K562 (cell line): ENCODE data around the gene SERTAD2. TPM values are rescaled to one million over a fixed set of nuclear protein-coding genes. Genes with fewer than 3 reads are reported as not detected.

ENCODE experiments used
- ATAC-seq: fragments of 200-7000 bp; cut with Tn5 transposase; 3 replicates; pipeline ENCODE4 v1.9.1; 2020; ENCODE audit warnings: moderate library complexity
- BruUV-seq: library from RNA; stranded (reverse); fragments of 400-500 nt; replicated peaks from 2 replicates; lab custom pipeline; 2021; lab: Mats Ljungman, UMichigan
- CTCF ChIA-PET: fragments of 300-600 bp; formaldehyde crosslinking; extraction: SDS; loops from one replicate; lab custom pipeline; 2021; ENCODE audit warnings: low intra/inter-chr PET ratio; lab: Yijun Ruan, JAX
- POLR2A ChIA-PET: fragments of 300-600, 350-650 bp; sonication (Branson Sonifier 250); formaldehyde crosslinking; extraction: SDS; loops from one replicate; lab custom pipeline; 2021; ENCODE audit warnings: antibody characterized with exemption, inconsistent platforms; lab: Yijun Ruan, JAX
- DNase-seq, 4 experiments: peaks; one replicate each; pipeline versions ENCODE4 v3.0.0 to v3.0.0-alpha.2; 2011 to 2018; ENCODE audit warnings: low spot score in 3 of 4, mixed read lengths in 3 of 4; ENCODE audit errors: extremely low read depth in 1 of 4
- FAIRE-seq: peaks from 2 replicates; lab custom pipeline; 2011; peaks lifted over from hg19 to GRCh38; lab: Jason Lieb, UNC
- H2AFZ ChIP-seq: 2 replicates; pipeline ENCODE4 v1.6.0; 2011; ENCODE audit warnings: low read depth, low read length, control low read depth, inconsistent platforms
- H3K27ac ChIP-seq: fragments of 200-600 bp; 3 replicates; pipeline ENCODE4 v1.8.0; 2011; ENCODE audit warnings: low read depth, mild to moderate bottlenecking, control low read depth, inconsistent platforms, low read length, moderate library complexity, mixed read lengths; ENCODE audit errors: extremely low read depth
- H3K27me3 ChIP-seq, 2 experiments: fragments of 300-600 bp in 1 of 2; 2 replicates in 1 of 2; 3 replicates in 1 of 2; pipeline versions ENCODE4 v1.6.0 to v1.8.0; 2011; ENCODE audit warnings: inconsistent platforms in 2 of 2, low read length in 2 of 2, mild to moderate bottlenecking in 1 of 2, mixed read lengths in 1 of 2, moderate library complexity in 1 of 2; ENCODE audit not compliant: control insufficient read depth in 2 of 2, insufficient read depth in 2 of 2
- H3K36me3 ChIP-seq: fragments of 300-600 bp; 3 replicates; pipeline ENCODE4 v1.8.0; 2011; ENCODE audit warnings: mild to moderate bottlenecking, low read length, inconsistent platforms; ENCODE audit not compliant: control insufficient read depth, insufficient read depth
- H3K4me1 ChIP-seq, 2 experiments: fragments of 200-600 bp in 1 of 2; replicated peaks in 1 of 2; 2 replicates in 1 of 2; 3 replicates in 1 of 2; pipeline versions ENCODE4 v1.5.1 to v1.8.0; 2011; ENCODE audit warnings: inconsistent platforms in 2 of 2, low read length in 2 of 2, mild to moderate bottlenecking in 1 of 2, mixed read lengths in 1 of 2, moderate library complexity in 1 of 2; ENCODE audit not compliant: control insufficient read depth in 2 of 2, insufficient read depth in 2 of 2
- H3K4me2 ChIP-seq: 2 replicates; pipeline ENCODE4 v1.6.1; 2011; ENCODE audit warnings: low read length, control low read depth, inconsistent platforms, mixed read lengths; ENCODE audit not compliant: insufficient read depth
- H3K4me3 ChIP-seq: fragments of 200-600 bp; sonication (generic), shearing (Covaris generic); 2 replicates; pipeline ENCODE4 v1.5.1; 2016; ENCODE audit warnings: control low read depth, inconsistent platforms
- H3K79me2 ChIP-seq: fragments of 200-600 bp; 3 replicates; pipeline ENCODE4 v1.8.0; 2011; ENCODE audit warnings: low read length, inconsistent platforms; ENCODE audit not compliant: control insufficient read depth, insufficient read depth
- H3K9ac ChIP-seq, 2 experiments: 2 replicates each; pipeline versions ENCODE4 v1.6.0 to v1.6.1; 2011; ENCODE audit warnings: low read depth in 2 of 2, low read length in 2 of 2, control low read depth in 1 of 2, inconsistent platforms in 1 of 2, mild to moderate bottlenecking in 1 of 2, mixed read lengths in 1 of 2; ENCODE audit not compliant: insufficient read depth in 1 of 2
- H3K9me1 ChIP-seq: one replicate; pipeline ENCODE4 v1.6.0; 2011; ENCODE audit warnings: inconsistent platforms, mild to moderate bottlenecking, low read length, moderate library complexity; ENCODE audit not compliant: control insufficient read depth, insufficient read depth
- H3K9me3 ChIP-seq: replicated peaks from 2 replicates; pipeline ENCODE4 v1.5.1; 2011; ENCODE audit warnings: low read depth, low read length, inconsistent platforms; ENCODE audit not compliant: control insufficient read depth, insufficient read depth
- H4K20me1 ChIP-seq: replicated peaks from 2 replicates; pipeline ENCODE4 v1.6.1; 2011; ENCODE audit warnings: low read length, inconsistent platforms, mixed read lengths; ENCODE audit not compliant: control insufficient read depth, insufficient read depth
- DPF2 ChIP-seq: fragments of 450-650 bp; IDR thresholded peaks from 2 replicates; pipeline ENCODE4 v1.6.1; 2016
- EZH2 ChIP-seq: IDR thresholded peaks from 2 replicates; pipeline ENCODE4 v1.6.1; 2012; ENCODE audit warnings: low read depth, mild to moderate bottlenecking, inconsistent platforms, low read length, borderline replicate concordance
- HES1 ChIP-seq: fragments of 450-650 bp; IDR thresholded peaks from 2 replicates; pipeline ENCODE4 v1.6.1; 2016; ENCODE audit warnings: low read depth, mild to moderate bottlenecking, moderate library complexity
- IRF1 ChIP-seq: sonication (generic); formaldehyde crosslinking; IDR thresholded peaks from 2 replicates; pipeline ENCODE4 v1.8.0; 2022; ENCODE audit warnings: missing genetic modification reagents, mild to moderate bottlenecking, borderline replicate concordance
- MTA2 ChIP-seq: fragments of 450-650 bp; IDR thresholded peaks from 2 replicates; pipeline ENCODE4 v1.6.1; 2016; ENCODE audit warnings: low read depth
- NCOA2 ChIP-seq, 2 experiments: fragments of 450-650 bp; IDR thresholded peaks; 2 replicates each; pipeline ENCODE4 v1.6.1; 2018; ENCODE audit warnings: mild to moderate bottlenecking in 2 of 2, moderate library complexity in 1 of 2; ENCODE audit not compliant: partially characterized antibody in 2 of 2
- SMC3 ChIP-seq: conservative IDR thresholded peaks from 2 replicates; pipeline ENCODE4 v1.6.1; 2011; ENCODE audit warnings: low read depth, low read length, improper control_type of control experiment; ENCODE audit not compliant: insufficient read depth
- ZNF507 ChIP-seq: conservative IDR thresholded peaks from 2 replicates; pipeline ENCODE4 v1.6.1; 2017; ENCODE audit warnings: missing genetic modification characterization, missing compliant biosample characterization
- ZNF551 ChIP-seq: fragments of 250-450 bp; sonication (Bioruptor Pico); IDR thresholded peaks from 2 replicates; pipeline ENCODE4 v1.5.0; 2021; ENCODE audit warnings: mild to moderate bottlenecking, moderate library complexity
- WGBS: fragments of 100-300 bp; shearing (Covaris generic); methylation state at CpG from one replicate; pipeline ENCODE4 v1.1.6; 2016; ENCODE audit warnings: low coverage, mixed read lengths; ENCODE audit not compliant: insufficient coverage; ENCODE audit errors: missing lambda C conversion rate; 5-methylcytosine and 5-hydroxymethylcytosine counted together
- in situ Hi-C: fragments of 300-500 bp; cut with MboI; formaldehyde crosslinking; loops from 4 replicates; pipeline ENCODE4 v1.15.0; 2018; ENCODE audit warnings: inconsistent platforms, mixed read lengths
- intact Hi-C: fragments of 100-400 bp; cut with micrococcal nuclease; formaldehyde crosslinking; loops from 2 replicates; pipeline ENCODE4 v1.14.2; 2022
- polyA plus RNA-seq, 8 experiments: library from polyadenylated mRNA; depleted of rRNA in 4 of 8; stranded (reverse) in 5 of 8; unstranded in 3 of 8; fragments of >200 nt; fragmentation: Nextera tagmentation in 2 of 8; fragmentation: Illumina TruSeq in 1 of 8; extraction: Ambion mirVana in 2 of 8; extraction: Trizol in 1 of 8; gene quantifications; 2 replicates each; pipeline versions ENCODE4 v1.2.1 to v1.2.3, GENCODE V29; 2011 to 2014; ENCODE audit warnings: inconsistent platforms in 1 of 8, missing spikeins in 1 of 8
- total RNA-seq, 7 experiments: library from RNA; depleted of rRNA in 6 of 7; stranded (reverse); fragments of >200 nt in 6 of 7; fragmentation: Illumina TruSeq in 2 of 7; extraction: Trizol in 2 of 7; gene quantifications; 2 replicates each; pipeline versions ENCODE4 v1.2.1 to v1.2.3, GENCODE V29; 2011 to 2021; ENCODE audit warnings: low replicate concordance in 1 of 7
- TF ChIP-seq, protein P1 (sequence below): sonication (generic); formaldehyde crosslinking; IDR thresholded peaks from 2 replicates; pipeline ENCODE4 v1.8.0; 2023; ENCODE audit warnings: mild to moderate bottlenecking, missing genetic modification reagents
- TF ChIP-seq, protein P2 (sequence below): fragments of 250-450 bp; sonication (Bioruptor Pico); IDR thresholded peaks from 2 replicates; pipeline ENCODE4 v1.8.0; 2022; ENCODE audit warnings: moderate library complexity, mild to moderate bottlenecking, inconsistent platforms
- TF ChIP-seq, protein P3 (sequence below): fragments of 250-450 bp; sonication (Bioruptor Pico); IDR thresholded peaks from 2 replicates; pipeline ENCODE4 v1.5.0; 2021; ENCODE audit warnings: mild to moderate bottlenecking, moderate library complexity

SERTAD2 gene
- total and polyA plus RNA-seq, 9 of the 15 experiments (the other 6 are each of a cell fraction or from before 2014, with no cell fraction given), result 3.0 to 12.5 (median 6.1) TPM

- TSS peak; percentile 45 for BruUV-seq
- POLR2A ChIA-PET, result interaction anchor here (0.5 to 4.7 kb wide), 22 partner anchors 8 to 1141 kb away, joined by 3 to 32 read pairs (median 4); partner anchors contain the start of gene AFTPH
- H3K4me1 ChIP-seq, result peaks cover 12 to 48% of the 10 kb centered on the region in 2 experiments
- peak; percentile 14; the same call in 1 of the 2 replicates for TF ChIP-seq HES1
- no peak for TF ChIP-seq SMC3
- peak; percentile 24; the same call in 1 of the 2 replicates for TF ChIP-seq DPF2
- TF ChIP-seq, protein P1, sequence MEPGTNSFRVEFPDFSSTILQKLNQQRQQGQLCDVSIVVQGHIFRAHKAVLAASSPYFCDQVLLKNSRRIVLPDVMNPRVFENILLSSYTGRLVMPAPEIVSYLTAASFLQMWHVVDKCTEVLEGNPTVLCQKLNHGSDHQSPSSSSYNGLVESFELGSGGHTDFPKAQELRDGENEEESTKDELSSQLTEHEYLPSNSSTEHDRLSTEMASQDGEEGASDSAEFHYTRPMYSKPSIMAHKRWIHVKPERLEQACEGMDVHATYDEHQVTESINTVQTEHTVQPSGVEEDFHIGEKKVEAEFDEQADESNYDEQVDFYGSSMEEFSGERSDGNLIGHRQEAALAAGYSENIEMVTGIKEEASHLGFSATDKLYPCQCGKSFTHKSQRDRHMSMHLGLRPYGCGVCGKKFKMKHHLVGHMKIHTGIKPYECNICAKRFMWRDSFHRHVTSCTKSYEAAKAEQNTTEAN (CRISPR knock-in tag), result no peak
- TF ChIP-seq ZNF551 (CRISPR knock-in tag), result no peak
- no peak for TF ChIP-seq EZH2
- TF ChIP-seq, protein P2, sequence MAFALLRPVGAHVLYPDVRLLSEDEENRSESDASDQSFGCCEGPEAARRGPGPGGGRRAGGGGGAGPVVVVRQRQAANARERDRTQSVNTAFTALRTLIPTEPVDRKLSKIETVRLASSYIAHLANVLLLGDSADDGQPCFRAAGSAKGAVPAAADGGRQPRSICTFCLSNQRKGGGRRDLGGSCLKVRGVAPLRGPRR (CRISPR knock-in tag), result no peak
- TF ChIP-seq, protein P3, sequence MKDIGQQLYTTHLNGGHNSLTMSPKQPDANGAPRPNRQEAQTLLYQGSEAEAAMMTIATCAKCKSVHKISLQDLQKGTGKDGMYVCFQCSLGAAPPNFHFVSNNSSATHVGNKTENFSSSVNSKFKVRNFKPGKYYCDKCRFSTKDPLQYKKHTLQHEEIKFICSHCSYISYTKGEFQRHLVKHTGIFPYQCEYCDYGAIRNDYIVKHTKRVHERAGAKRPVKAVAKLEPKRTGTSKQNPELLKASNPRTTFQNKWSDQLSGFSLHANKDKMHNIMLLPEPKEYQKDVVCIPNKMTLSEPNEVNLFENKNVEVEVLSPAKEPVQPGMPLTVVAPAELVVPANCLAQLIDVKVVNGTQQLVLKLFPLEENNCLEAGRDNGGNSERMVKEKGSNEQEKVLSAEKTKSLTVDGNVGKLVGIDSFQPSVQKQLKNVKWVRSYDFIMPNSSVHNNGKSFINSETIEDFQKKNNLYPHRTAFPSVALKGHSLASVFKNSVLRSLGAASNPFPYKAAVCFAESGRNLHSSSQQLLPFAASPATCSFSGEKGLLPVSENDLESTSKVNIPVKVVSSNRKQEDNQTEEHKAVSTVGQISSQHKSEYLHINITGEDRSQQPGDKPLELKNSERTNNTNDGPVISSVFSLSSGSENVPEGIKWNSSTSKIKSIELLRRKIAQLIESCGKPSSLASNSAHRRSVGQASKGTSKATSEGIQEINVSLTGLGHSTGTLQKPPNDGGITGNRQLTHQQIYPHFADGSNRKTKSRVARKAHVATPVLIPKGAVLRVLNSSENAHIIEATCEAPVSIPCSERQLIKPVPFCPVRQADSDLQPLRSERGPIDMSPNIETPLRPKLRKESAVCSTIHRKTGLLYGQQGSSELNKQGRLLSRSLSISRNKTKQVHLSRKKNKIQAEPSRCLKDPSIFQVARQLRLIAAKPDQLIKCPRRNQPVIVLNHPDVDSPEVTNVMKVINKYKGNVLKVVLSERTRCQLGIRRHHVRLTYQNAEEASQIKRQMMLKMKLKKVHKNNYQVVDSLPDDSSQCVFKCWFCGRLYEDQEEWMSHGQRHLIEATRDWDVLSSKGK (CRISPR knock-in tag), result no peak
- no peak for TF ChIP-seq MTA2
- TF ChIP-seq ZNF507 (tag), result no peak
- TF ChIP-seq NCOA2 (IDR thresholded peaks at IDR 0.05; ENCODE audit: partially characterized antibody in 2 of 2), result no peak
- TF ChIP-seq IRF1 (CRISPR knock-in tag), result no peak
These were observed 1.2 kb downstream of the SERTAD2 start for GRCh38 chr2:64652231-64653108.

More at GRCh38 chr2:64652231-64653108, 1.2 kb downstream of the SERTAD2 start:
- Histone ChIP-seq H3K27me3 (no peaks in the 10 kb centered on the region), H3K27ac (peak overlapping the region; percentile 96), H3K79me2 (peaks cover 61% of the 10 kb centered on the region), H3K36me3 (no peaks in the 10 kb centered on the region), H3K9me3 (no peaks in the 10 kb centered on the region), H3K9me1 (no peaks in the 10 kb centered on the region), H3K4me3 (peak overlapping the region; percentile 91), H3K9ac (peak overlapping the region; percentile 71 to 96), H2AFZ (no peak overlapping the region; the same call in 1 of the 2 replicates), H4K20me1 (peaks cover 29% of the 10 kb centered on the region), H3K4me2 (peak overlapping the region; percentile 84)
- ATAC-seq (peak; percentile 42), DNase-seq (peak in 2 of 4 experiments; percentile 60 to 72), FAIRE-seq (peak; percentile 29)
- intact Hi-C loops, result loop anchor here (2.0 kb wide), 1 partner anchor 98 kb away; no protein-coding TSS in a partner anchor
- in situ Hi-C loops, result no loop called here
- CTCF ChIA-PET, result no interaction called here
- under 1% methylated on average over 19 of the region's 19 CpGs for WGBS
